Breast epithelium (tissue), 4 donors: Measurements from ENCODE around the gene MAMLD1. TPM values are rescaled to one million over a fixed set of nuclear protein-coding genes. Genes with fewer than 3 reads are reported as not detected.

Source experiments
- DNase-seq, 2 donors: peaks; one replicate each; pipeline ENCODE4 v3.0.0-alpha.2; 2019; ENCODE audit warnings: low spot score in 2 of 2
- H3K27ac ChIP-seq, 2 donors: fragments of 200-600 bp; sonication (generic) in 1 of 2; one replicate each; pipeline ENCODE4 v1.5.1; 2016 to 2019; ENCODE audit warnings: mild to moderate bottlenecking in 1 of 2
- H3K27me3 ChIP-seq, 2 donors: fragments of 200-600 bp; sonication (generic) in 1 of 2; one replicate each; pipeline versions ENCODE4 v1.5.1 to v1.6.0; 2017 to 2019; ENCODE audit warnings: control low read depth in 1 of 2, mild to moderate bottlenecking in 1 of 2
- H3K36me3 ChIP-seq: fragments of 200-600 bp; one replicate; pipeline ENCODE4 v1.5.1; 2019
- H3K4me1 ChIP-seq, 2 donors: fragments of 200-600 bp; sonication (generic); one replicate each; pipeline ENCODE4 v1.5.1; 2016 to 2019; ENCODE audit warnings: control low read depth in 1 of 2
- H3K4me3 ChIP-seq, 3 donors: fragments of 200-600 bp; sonication (generic); 1 replicate in 2 of 3; 2 replicates in 1 of 3; pipeline ENCODE4 v1.5.1; 2016 to 2019; ENCODE audit warnings: mild to moderate bottlenecking in 3 of 3, moderate library complexity in 2 of 3
- H3K9me3 ChIP-seq, 2 donors: fragments of 200-600 bp; sonication (generic) in 1 of 2; one replicate each; pipeline ENCODE4 v1.5.1; 2016 to 2019; ENCODE audit warnings: control low read depth in 1 of 2
- POLR2A ChIP-seq: fragments of 450-650 bp; IDR thresholded peaks from one replicate; pipeline ENCODE4 v1.6.1; 2016; ENCODE audit warnings: antibody characterized with exemption, mild to moderate bottlenecking, moderate library complexity
- POLR2AphosphoS5 ChIP-seq, 3 donors: sonication (generic); formaldehyde crosslinking; IDR thresholded peaks; one replicate each; pipeline ENCODE4 v1.6.1; 2017; ENCODE audit warnings: antibody characterized with exemption in 3 of 3
- intact Hi-C: fragments of 100-400 bp; cut with DNase I; formaldehyde crosslinking; loops from one replicate; pipeline ENCODE4 v1.15.1; 2023; ENCODE audit warnings: low total_unique reads
- total RNA-seq, 3 donors: library from RNA; depleted of rRNA; stranded (reverse); fragments of >200 nt; gene quantifications; one replicate each; pipeline ENCODE4 v1.1.0, GENCODE V29; 2016
- TF ChIP-seq, protein P1 (sequence below), 3 donors: fragments of 450-650 bp; IDR thresholded peaks; one replicate each; pipeline ENCODE4 v1.5.1; 2016 to 2017; ENCODE audit warnings: antibody characterized with exemption in 3 of 3, mild to moderate bottlenecking in 3 of 3, moderate library complexity in 3 of 3

The MAMLD1 gene
- total RNA-seq, 3 donors from 2014 or later = 2.3 to 14.7 (median 2.8) TPM

DNA sequence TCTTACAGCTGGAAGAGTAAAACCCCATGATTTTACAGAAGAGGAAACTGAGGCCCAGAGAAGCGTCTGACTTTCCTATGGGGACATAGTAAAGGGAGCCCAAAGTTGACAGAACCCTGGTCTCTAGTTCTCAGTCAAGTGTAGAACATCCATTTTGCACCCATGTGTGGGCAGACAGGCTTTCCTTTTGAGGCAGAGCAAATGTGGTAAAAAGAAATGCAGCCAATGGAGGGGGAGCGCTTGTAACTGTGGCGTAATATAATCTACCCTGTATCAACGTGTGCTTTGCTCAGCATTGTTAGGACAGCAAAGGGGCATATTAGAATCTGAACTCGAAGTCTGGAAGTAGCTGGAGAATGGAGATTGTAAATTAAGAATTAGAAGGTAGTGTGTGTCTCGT lies 8.8 kb downstream of the MAMLD1 start:
- TF ChIP-seq POLR2AphosphoS5 (IDR thresholded peaks at IDR 0.05) (no peak), POLR2A (no peak)
- TF ChIP-seq, protein P1, sequence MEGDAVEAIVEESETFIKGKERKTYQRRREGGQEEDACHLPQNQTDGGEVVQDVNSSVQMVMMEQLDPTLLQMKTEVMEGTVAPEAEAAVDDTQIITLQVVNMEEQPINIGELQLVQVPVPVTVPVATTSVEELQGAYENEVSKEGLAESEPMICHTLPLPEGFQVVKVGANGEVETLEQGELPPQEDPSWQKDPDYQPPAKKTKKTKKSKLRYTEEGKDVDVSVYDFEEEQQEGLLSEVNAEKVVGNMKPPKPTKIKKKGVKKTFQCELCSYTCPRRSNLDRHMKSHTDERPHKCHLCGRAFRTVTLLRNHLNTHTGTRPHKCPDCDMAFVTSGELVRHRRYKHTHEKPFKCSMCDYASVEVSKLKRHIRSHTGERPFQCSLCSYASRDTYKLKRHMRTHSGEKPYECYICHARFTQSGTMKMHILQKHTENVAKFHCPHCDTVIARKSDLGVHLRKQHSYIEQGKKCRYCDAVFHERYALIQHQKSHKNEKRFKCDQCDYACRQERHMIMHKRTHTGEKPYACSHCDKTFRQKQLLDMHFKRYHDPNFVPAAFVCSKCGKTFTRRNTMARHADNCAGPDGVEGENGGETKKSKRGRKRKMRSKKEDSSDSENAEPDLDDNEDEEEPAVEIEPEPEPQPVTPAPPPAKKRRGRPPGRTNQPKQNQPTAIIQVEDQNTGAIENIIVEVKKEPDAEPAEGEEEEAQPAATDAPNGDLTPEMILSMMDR (IDR thresholded peaks at IDR 0.05) = no peak
- Histone ChIP-seq H3K36me3 (no peaks in the 10 kb centered on the region), H3K4me3 (no peak overlapping the region), H3K27ac (no peak overlapping the region), H3K27me3 (peaks cover 0 to 5% of the 10 kb centered on the region in 2 donors), H3K4me1 (no peaks in the 10 kb centered on the region), H3K9me3 (no peaks in the 10 kb centered on the region)
- no peak for DNase-seq
- intact Hi-C loops = no loop called here

DNA sequence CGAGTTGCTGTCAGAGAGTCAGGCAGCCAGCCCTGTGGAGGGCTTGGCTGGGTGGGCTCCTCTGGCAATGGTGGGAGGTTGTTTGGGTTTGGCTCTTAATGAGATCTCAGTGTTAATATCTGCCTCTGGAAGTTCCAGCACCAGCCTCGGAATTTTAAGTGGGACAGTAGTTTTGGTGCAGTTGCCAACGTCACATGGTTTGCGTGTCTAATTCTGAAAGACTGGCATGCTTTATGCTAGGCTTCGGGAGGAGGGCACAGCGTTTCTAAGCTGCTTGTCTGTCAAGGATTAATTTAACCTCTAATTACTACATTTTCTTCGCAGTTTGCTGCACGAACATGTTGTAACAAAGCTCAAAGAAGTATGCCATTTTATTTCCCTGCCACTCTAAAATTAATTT lies 9.2 kb downstream of the MAMLD1 start:
- Histone ChIP-seq H3K27me3 (peaks cover 0 to 5% of the 10 kb centered on the region in 2 donors), H3K36me3 (no peaks in the 10 kb centered on the region), H3K4me1 (no peaks in the 10 kb centered on the region), H3K9me3 (no peaks in the 10 kb centered on the region), H3K4me3 (no peak overlapping the region), H3K27ac (no peak overlapping the region)
- DNase-seq = no peak
- intact Hi-C loops = no loop called here
- TF ChIP-seq POLR2AphosphoS5 (IDR thresholded peaks at IDR 0.05) (no peak), POLR2A (no peak)
- TF ChIP-seq, protein P1 (IDR thresholded peaks at IDR 0.05) = no peak

DNA sequence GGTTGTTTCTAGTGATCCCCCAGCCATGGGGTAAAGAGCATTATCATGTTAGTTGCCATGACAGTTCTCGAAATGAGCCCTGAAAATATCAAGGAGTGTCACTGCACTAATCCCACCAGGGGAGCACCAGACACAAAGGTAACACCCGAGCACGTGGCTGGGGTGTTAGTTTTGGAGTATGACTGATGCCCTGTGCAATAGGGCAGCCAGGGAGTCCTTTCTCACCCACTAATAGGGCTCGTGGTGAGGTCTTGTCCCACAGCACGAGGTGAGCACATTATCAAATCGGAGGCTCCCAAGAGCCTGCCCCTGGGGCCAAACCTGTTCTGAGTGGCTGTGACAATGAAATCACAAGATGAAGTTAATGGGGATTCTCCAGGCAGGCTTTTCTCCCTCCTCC lies 9.6 kb downstream of the MAMLD1 start:
- Histone ChIP-seq H3K27me3 (peaks cover 0 to 5% of the 10 kb centered on the region in 2 donors), H3K27ac (no peak overlapping the region), H3K36me3 (no peaks in the 10 kb centered on the region), H3K4me3 (no peak overlapping the region), H3K4me1 (no peaks in the 10 kb centered on the region), H3K9me3 (no peaks in the 10 kb centered on the region)
- intact Hi-C loops = no loop called here
- no peak for DNase-seq
- TF ChIP-seq, protein P1 (IDR thresholded peaks at IDR 0.05) = no peak
- TF ChIP-seq POLR2A = no peak
- no peak for TF ChIP-seq POLR2AphosphoS5 (IDR thresholded peaks at IDR 0.05)

DNA sequence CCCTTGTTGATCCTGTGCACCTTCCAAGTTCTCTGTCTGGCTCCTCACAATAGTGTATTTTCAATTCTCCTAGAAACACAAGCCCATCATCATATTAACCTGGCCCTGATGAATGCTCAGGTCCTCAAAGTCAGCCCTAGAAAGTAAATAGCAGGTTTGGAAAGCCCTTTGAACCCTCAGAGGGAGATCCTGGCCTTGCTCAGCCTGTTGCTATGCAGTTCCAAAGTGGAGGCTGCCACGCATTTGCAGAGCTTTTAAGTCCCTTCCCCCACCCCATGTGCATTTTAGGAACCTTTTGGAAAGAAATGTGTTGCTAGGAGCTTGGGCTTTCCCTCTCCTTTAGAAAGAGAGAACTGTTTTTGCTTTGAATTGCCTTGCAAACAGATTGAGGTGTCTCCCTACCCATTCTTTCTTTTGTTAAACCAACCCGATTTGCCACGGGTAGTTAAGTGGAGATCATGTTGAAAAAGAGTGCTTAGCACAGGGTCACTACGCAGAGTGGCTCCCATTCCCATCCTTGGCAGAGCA lies 12.2 kb downstream of the MAMLD1 start:
- DNase-seq = no peak
- Histone ChIP-seq H3K9me3 (no peaks in the 10 kb centered on the region), H3K36me3 (no peaks in the 10 kb centered on the region), H3K27ac (no peak overlapping the region), H3K4me3 (no peak overlapping the region), H3K4me1 (no peaks in the 10 kb centered on the region), H3K27me3 (peaks cover 0 to 5% of the 10 kb centered on the region in 2 donors)
- intact Hi-C loops = no loop called here
- no peak for TF ChIP-seq POLR2AphosphoS5 (IDR thresholded peaks at IDR 0.05)
- TF ChIP-seq POLR2A = no peak
- TF ChIP-seq, protein P1 (IDR thresholded peaks at IDR 0.05) = no peak

DNA sequence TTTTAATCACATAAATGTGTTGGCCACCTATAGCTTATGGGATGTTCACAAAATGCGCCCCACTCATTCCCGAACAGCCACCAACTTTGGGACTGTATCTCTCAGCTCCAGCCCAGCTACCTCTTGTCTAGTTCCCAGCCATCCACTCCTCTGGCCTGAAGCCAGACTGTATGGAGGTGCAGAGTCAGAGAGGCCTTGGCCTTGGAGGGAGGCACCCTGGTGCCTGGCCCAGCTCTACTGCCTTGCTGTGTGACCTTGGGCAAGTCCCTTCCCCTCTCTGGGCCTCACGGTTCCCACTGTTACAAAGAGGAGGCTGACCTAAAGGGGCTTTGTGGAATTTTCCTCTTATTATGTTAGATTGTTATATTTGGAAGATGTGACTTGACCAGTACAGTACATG lies 13.9 kb downstream of the MAMLD1 start:
- peaks cover 0 to 5% of the 10 kb centered on the region in 2 donors for H3K27me3 ChIP-seq
- H3K4me3 ChIP-seq = no peak overlapping the region
- no peak for DNase-seq
- H3K36me3 ChIP-seq = no peaks in the 10 kb centered on the region
- TF ChIP-seq POLR2A (no peak), POLR2AphosphoS5 (IDR thresholded peaks at IDR 0.05) (no peak)
- TF ChIP-seq, protein P1 (IDR thresholded peaks at IDR 0.05) = no peak
- H3K9me3 ChIP-seq = no peaks in the 10 kb centered on the region
- intact Hi-C loops = no loop called here
- H3K27ac ChIP-seq = no peak overlapping the region
- no peaks in the 10 kb centered on the region for H3K4me1 ChIP-seq
